Hepatocyte (in vitro differentiated cells): ENCODE measurements around the gene TXNL1. TPM values are rescaled to one million over a fixed set of nuclear protein-coding genes. Genes with fewer than 3 reads are reported as not detected.

Experiments
- DNase-seq: peaks from one replicate; pipeline ENCODE4 v3.0.0-alpha.2; 2016; ENCODE audit warnings: low spot score
- H2AFZ ChIP-seq: fragments of 200-600 bp; sonication (generic); 2 replicates; pipeline ENCODE4 v1.6.0; 2016; ENCODE audit warnings: antibody characterized with exemption, mild to moderate bottlenecking
- H3K27ac ChIP-seq: fragments of 200-600 bp; sonication (generic); 2 replicates; pipeline ENCODE4 v1.5.1; 2016; ENCODE audit warnings: mild to moderate bottlenecking
- H3K27me3 ChIP-seq: fragments of 200-600 bp; sonication (generic); 2 replicates; pipeline ENCODE4 v1.6.1; 2016
- H3K36me3 ChIP-seq: fragments of 200-600 bp; sonication (generic); replicated peaks from 2 replicates; pipeline ENCODE4 v1.5.1; 2016; ENCODE audit warnings: low read depth; ENCODE audit not compliant: insufficient read depth
- H3K4me1 ChIP-seq: fragments of 200-600 bp; sonication (generic); 2 replicates; pipeline ENCODE4 v1.5.1; 2016; ENCODE audit warnings: mild to moderate bottlenecking, moderate library complexity; ENCODE audit not compliant: insufficient read depth
- H3K4me2 ChIP-seq: fragments of 200-600 bp; sonication (generic); 2 replicates; pipeline ENCODE4 v1.6.0; 2016
- H3K4me3 ChIP-seq: fragments of 200-600 bp; sonication (generic); 2 replicates; pipeline ENCODE4 v1.5.1; 2016; ENCODE audit warnings: mild to moderate bottlenecking
- H3K79me2 ChIP-seq: fragments of 200-600 bp; sonication (generic); 2 replicates; pipeline ENCODE4 v1.6.0; 2017; ENCODE audit warnings: mild to moderate bottlenecking
- H3K9me2 ChIP-seq: fragments of 200-600 bp; sonication (generic); replicated peaks from 2 replicates; pipeline ENCODE4 v1.6.0; 2017; ENCODE audit warnings: mild to moderate bottlenecking; ENCODE audit not compliant: insufficient read depth
- H3K9me3 ChIP-seq: fragments of 200-600 bp; sonication (generic); 2 replicates; pipeline ENCODE4 v1.5.1; 2016; ENCODE audit warnings: low read depth, mild to moderate bottlenecking
- H4K20me1 ChIP-seq: fragments of 200-600 bp; sonication (generic); 2 replicates; pipeline ENCODE4 v1.6.0; 2016; ENCODE audit warnings: mild to moderate bottlenecking; ENCODE audit not compliant: insufficient read depth, poor library complexity, severe bottlenecking
- CTCF ChIP-seq: fragments of 200-600 bp; sonication (generic); IDR thresholded peaks from 2 replicates; pipeline ENCODE4 v1.5.1; 2016; ENCODE audit warnings: antibody characterized with exemption, mild to moderate bottlenecking; ENCODE audit not compliant: poor library complexity
- EZH2 ChIP-seq: fragments of 200-600 bp; sonication (generic); IDR thresholded peaks from 2 replicates; pipeline ENCODE4 v1.6.1; 2016; ENCODE audit warnings: antibody characterized with exemption, mild to moderate bottlenecking, borderline replicate concordance
- EZH2phosphoT487 ChIP-seq: fragments of 200-600 bp; sonication (generic); IDR thresholded peaks from one replicate; pipeline ENCODE4 v1.6.1; 2018; ENCODE audit warnings: antibody characterized with exemption, mild to moderate bottlenecking, low read depth, moderate library complexity; ENCODE audit not compliant: unreplicated experiment, severe bottlenecking
- WGBS: methylation state at CpG from one replicate; pipeline ENCODE4 v1.1.6; 2016; ENCODE audit warnings: low lambda C conversion rate; ENCODE audit errors: missing lambda C conversion rate; 5-methylcytosine and 5-hydroxymethylcytosine counted together
- polyA plus RNA-seq: library from polyadenylated mRNA; unstranded; fragments of >200 nt; fragmentation: Nextera tagmentation; extraction: Ambion mirVana; gene quantifications from 2 replicates; pipeline ENCODE4 v1.2.1, GENCODE V29; 2016
- total RNA-seq: library from RNA; depleted of rRNA; stranded (reverse); fragments of >200 nt; gene quantifications from 2 replicates; pipeline ENCODE4 v1.2.3, GENCODE V29; 2014

Gene TXNL1
- total and polyA plus RNA-seq, 2 experiments from 2014 or later, result 60.8 to 77.0 TPM

- DNase-seq, result peak; percentile 34
- H3K9me2 ChIP-seq, result no peaks in the 10 kb centered on the region
- TF ChIP-seq EZH2phosphoT487 (no peak), CTCF (no peak), EZH2 (no peak)
- peak overlapping the region; percentile 69 for H3K4me3 ChIP-seq
- H3K27ac ChIP-seq, result peak overlapping the region; percentile 97
- H3K36me3 ChIP-seq, result no peaks in the 10 kb centered on the region
- H3K27me3 ChIP-seq, result no peaks in the 10 kb centered on the region
- peaks cover 52% of the 10 kb centered on the region for H3K79me2 ChIP-seq
- no peaks in the 10 kb centered on the region for H3K9me3 ChIP-seq
- peaks cover 17% of the 10 kb centered on the region for H3K4me1 ChIP-seq
- H4K20me1 ChIP-seq, result peaks cover 38% of the 10 kb centered on the region
- peak overlapping the region; percentile 82 for H3K4me2 ChIP-seq
- WGBS, result 2% methylated on average over 18 of the region's 18 CpGs
- peak overlapping the region; percentile 55 for H2AFZ ChIP-seq
These were observed 621 bp downstream of the TXNL1 start for GRCh38 chr18:56637711-56638231.

GRCh38 chr18:56637176-56637575, 1.2 kb downstream of the TXNL1 start:
- peaks cover 58% of the 10 kb centered on the region for H3K79me2 ChIP-seq
- no peaks in the 10 kb centered on the region for H3K9me2 ChIP-seq
- TF ChIP-seq CTCF (no peak), EZH2phosphoT487 (no peak), EZH2 (no peak)
- peak overlapping the region; percentile 69 for H3K4me3 ChIP-seq
- H3K9me3 ChIP-seq, result no peaks in the 10 kb centered on the region
- peaks cover 22% of the 10 kb centered on the region for H3K4me1 ChIP-seq
- 16% methylated on average over 8 of the region's 8 CpGs for WGBS
- no peaks in the 10 kb centered on the region for H3K27me3 ChIP-seq
- no peak for DNase-seq
- H4K20me1 ChIP-seq, result peaks cover 44% of the 10 kb centered on the region
- no peak overlapping the region for H2AFZ ChIP-seq
- H3K27ac ChIP-seq, result peak overlapping the region; percentile 97
- H3K4me2 ChIP-seq, result peak overlapping the region; percentile 82
- no peaks in the 10 kb centered on the region for H3K36me3 ChIP-seq

- H3K4me2 ChIP-seq, result peak overlapping the region; percentile 82
- peaks cover 66% of the 10 kb centered on the region for H4K20me1 ChIP-seq
- no peak overlapping the region for H2AFZ ChIP-seq
- no peaks in the 10 kb centered on the region for H3K9me2 ChIP-seq
- no peaks in the 10 kb centered on the region for H3K9me3 ChIP-seq
- peaks cover 79% of the 10 kb centered on the region for H3K79me2 ChIP-seq
- WGBS, result 95% methylated on average over 5 of the region's 5 CpGs
- no peaks in the 10 kb centered on the region for H3K27me3 ChIP-seq
- H3K36me3 ChIP-seq, result no peaks in the 10 kb centered on the region
- H3K4me3 ChIP-seq, result no peak overlapping the region
- no peak for TF ChIP-seq EZH2phosphoT487
- TF ChIP-seq EZH2, result no peak
- TF ChIP-seq CTCF, result no peak
- H3K27ac ChIP-seq, result no peak overlapping the region
- DNase-seq, result no peak
- peaks cover 32% of the 10 kb centered on the region for H3K4me1 ChIP-seq
These were observed 3.4 kb downstream of the TXNL1 start for GRCh38 chr18:56635007-56635406.
